ENCODE measurements around the gene SH3BGRL3. TPM values are rescaled to one million over a fixed set of nuclear protein-coding genes. Genes with fewer than 3 reads are reported as not detected.

SH3BGRL3 gene
- total RNA-seq, 1 donor = 30.8 TPM

GRCh38 chr1:26265405-26265804 is 14.5 kb upstream of the SH3BGRL3 start:
- Histone ChIP-seq H3K27me3 (ENCODE audit: insufficient read depth, low read length) (no peaks in the 10 kb centered on the region), H3K9me3 (ENCODE audit: low read depth, low read length) (no peaks in the 10 kb centered on the region), H3K4me2 (ENCODE audit: insufficient read depth, low read length) (no peak overlapping the region), H3K79me2 (ENCODE audit: insufficient read depth, low read length) (no peaks in the 10 kb centered on the region), H4K20me1 (ENCODE audit: insufficient read depth, low read length) (no peaks in the 10 kb centered on the region), H2AFZ (ENCODE audit: low read length) (no peak overlapping the region), H3K4me3 (ENCODE audit: insufficient read depth, low read length) (no peak overlapping the region), H3K4me1 (ENCODE audit: insufficient read depth, low read length) (peaks cover 3% of the 10 kb centered on the region), H3K36me3 (ENCODE audit: insufficient read depth, low read length) (peaks cover 45% of the 10 kb centered on the region), H3K27ac (ENCODE audit: low read depth, low read length) (no peak overlapping the region)
- DNase-seq (ENCODE audit: insufficient read length, low spot score, missing footprints) = no peak
- TF ChIP-seq CTCF (IDR thresholded peaks at IDR 0.05; ENCODE audit: extremely low read depth, low read depth, low read length) = no peak

GRCh38 chr1:26268290-26269197 is 11.3 kb upstream of the SH3BGRL3 start:
- DNase-seq (ENCODE audit: insufficient read length, low spot score, missing footprints) = no peak

GRCh38 chr1:26269198-26269550 is 10.7 kb upstream of the SH3BGRL3 start:
- H4K20me1 ChIP-seq (ENCODE audit: insufficient read depth, low read length) = no peaks in the 10 kb centered on the region

More at GRCh38 chr1:26268290-26269197, 11.3 kb upstream of the SH3BGRL3 start:
- no peaks in the 10 kb centered on the region for H3K9me3 ChIP-seq (ENCODE audit: low read depth, low read length)
- H3K36me3 ChIP-seq (ENCODE audit: insufficient read depth, low read length) = peaks cover 51% of the 10 kb centered on the region
- no peaks in the 10 kb centered on the region for H3K27me3 ChIP-seq (ENCODE audit: insufficient read depth, low read length)
- H3K4me2 ChIP-seq (ENCODE audit: insufficient read depth, low read length) = no peak overlapping the region
- no peak for TF ChIP-seq CTCF (IDR thresholded peaks at IDR 0.05; ENCODE audit: extremely low read depth, low read depth, low read length)
- no peaks in the 10 kb centered on the region for H3K79me2 ChIP-seq (ENCODE audit: insufficient read depth, low read length)
- H4K20me1 ChIP-seq (ENCODE audit: insufficient read depth, low read length) = no peaks in the 10 kb centered on the region
- no peak overlapping the region for H3K27ac ChIP-seq (ENCODE audit: low read depth, low read length)
- H3K4me1 ChIP-seq (ENCODE audit: insufficient read depth, low read length) = peaks cover 3% of the 10 kb centered on the region
- no peak overlapping the region for H2AFZ ChIP-seq (ENCODE audit: low read length)
- no peak overlapping the region for H3K4me3 ChIP-seq (ENCODE audit: insufficient read depth, low read length)

More at GRCh38 chr1:26269198-26269550, 10.7 kb upstream of the SH3BGRL3 start:
- DNase-seq (ENCODE audit: insufficient read length, low spot score, missing footprints) = no peak
- peaks cover 46% of the 10 kb centered on the region for H3K36me3 ChIP-seq (ENCODE audit: insufficient read depth, low read length)
- no peak overlapping the region for H2AFZ ChIP-seq (ENCODE audit: low read length)
- peaks cover 3% of the 10 kb centered on the region for H3K4me1 ChIP-seq (ENCODE audit: insufficient read depth, low read length)
- H3K27ac ChIP-seq (ENCODE audit: low read depth, low read length) = no peak overlapping the region
- no peaks in the 10 kb centered on the region for H3K27me3 ChIP-seq (ENCODE audit: insufficient read depth, low read length)
- H3K4me2 ChIP-seq (ENCODE audit: insufficient read depth, low read length) = no peak overlapping the region
- H3K79me2 ChIP-seq (ENCODE audit: insufficient read depth, low read length) = no peaks in the 10 kb centered on the region
- no peak overlapping the region for H3K4me3 ChIP-seq (ENCODE audit: insufficient read depth, low read length)
- no peaks in the 10 kb centered on the region for H3K9me3 ChIP-seq (ENCODE audit: low read depth, low read length)
- no peak for TF ChIP-seq CTCF (IDR thresholded peaks at IDR 0.05; ENCODE audit: extremely low read depth, low read depth, low read length)
